Heart right ventricle (tissue), 16 donors: ENCODE measurements around the gene KRTAP4-3. TPM values are rescaled to one million over a fixed set of nuclear protein-coding genes. Genes with fewer than 3 reads are reported as not detected.
"Not testable (repeated sequence)": the region's sequence is repeated elsewhere in the genome, so short reads cannot be mapped to it uniquely, and the experiment has no call there.

Experiments
- ATAC-seq, 8 donors: fragments of 200-7000 bp; cut with Tn5 transposase; one replicate each; pipeline ENCODE4 v1.9.1; 2020; ENCODE audit warnings: mild to moderate bottlenecking in 8 of 8, moderate library complexity in 8 of 8, moderate number of reproducible peaks in 1 of 8
- DNase-seq, 2 donors: peaks; one replicate each; pipeline ENCODE4 v3.0.0-alpha.2; 2020
- H3K27ac ChIP-seq, 10 donors: fragments of 200-600 bp; sonication (generic) in 2 of 10; one replicate each; pipeline versions ENCODE4 v1.5.0 to v1.8.0; 2020 to 2022; ENCODE audit warnings: mild to moderate bottlenecking in 3 of 10
- H3K27me3 ChIP-seq, 7 donors: fragments of 200-600 bp; one replicate each; pipeline ENCODE4 v1.8.0; 2021 to 2022; ENCODE audit warnings: mild to moderate bottlenecking in 2 of 7
- H3K36me3 ChIP-seq, 9 donors: fragments of 200-600 bp; sonication (generic) in 1 of 9; one replicate each; pipeline versions ENCODE4 v1.5.0 to v1.8.0; 2020 to 2022; ENCODE audit warnings: mild to moderate bottlenecking in 2 of 9
- H3K4me1 ChIP-seq, 9 donors: fragments of 200-600 bp; sonication (generic) in 1 of 9; one replicate each; pipeline versions ENCODE4 v1.5.0 to v1.8.0; 2020 to 2022; ENCODE audit warnings: mild to moderate bottlenecking in 4 of 9
- H3K4me3 ChIP-seq, 10 donors: fragments of 200-600 bp; sonication (generic) in 2 of 10; one replicate each; pipeline versions ENCODE4 v1.5.0 to v1.8.0; 2020 to 2022; ENCODE audit warnings: mild to moderate bottlenecking in 7 of 10, moderate library complexity in 2 of 10
- H3K9me3 ChIP-seq, 11 donors: fragments of 200-600 bp in 10 of 11; sonication (generic) in 2 of 11; one replicate each; pipeline versions ENCODE4 v1.5.0 to v1.8.0; 2013 to 2022; ENCODE audit warnings: mild to moderate bottlenecking in 2 of 11, control low read depth in 1 of 11, moderate library complexity in 1 of 11
- CTCF ChIP-seq, 9 donors: fragments of 200-600 bp; sonication (generic) in 2 of 9; IDR thresholded peaks; one replicate each; pipeline versions ENCODE4 v1.5.0 to v1.8.0; 2021 to 2022; ENCODE audit warnings: antibody characterized with exemption in 9 of 9, mild to moderate bottlenecking in 5 of 9, moderate library complexity in 1 of 9
- WGBS, 2 donors: extraction: QIAGEN DNeasy Blood & Tissue Kit; methylation state at CpG; one replicate each; pipeline ENCODE4 v1.1.7; 2013; ENCODE audit warnings: inconsistent platforms in 1 of 2; 5-methylcytosine and 5-hydroxymethylcytosine counted together
- intact Hi-C, 10 donors: fragments of 100-400 bp; cut with DNase I; formaldehyde crosslinking; loops; one replicate each; pipeline versions ENCODE4 v1.11.1 to v1.14.2; 2022
- polyA plus RNA-seq, 2 donors: library from polyadenylated mRNA; stranded (reverse); fragments of 200-250 nt; gene quantifications; one replicate each; pipeline ENCODE4 v1.2.3, GENCODE V29; 2013
- total RNA-seq, 10 donors: library from RNA; stranded (reverse); fragmentation: NEBNext Ultra II Directional in 3 of 10; extraction: Animal tissue kit (Norgen Biotek cat#: 25700) in 3 of 10; gene quantifications; one replicate each; pipeline versions ENCODE4 v1.2.1 to v1.2.4, GENCODE V29; 2021 to 2023
- donor health status: Arrhythmogenic right ventricular cardiomyopathy.
- donor health status: ischemic (EF 13 %, LVEDD 7.1; RV severe dilation, severe dysfunction).
- donor health status: healthy with polysubstance abuse.
- donor health status: DM: no; HTN: yes; CAD: no.
- donor health status: DM: no; HTN: no; CAD: no.
- donor health status: ischemic (EF 25% LVEDD 6.9; RV normal size, moderate dysfunction).
- donor health status: ischemic (EF 25% LVEDD 5.7; RV mildly dilated, moderate dysfunction).
- donor health status: healthy.
- donor health status: DM: yes; HTN: yes; CAD: no.
- donor health status: Ischemic cardiomyopathy.
- donor health status: ischemic (EF 35%, LVEDD 5.7; RV mildly dilated, moderate dysfunction).
- donor health status: nonischemic (EF 11% LVEDD 7.7; RV severe dilation, severe dysfunction).
- donor health status: DM: yes; HTN: yes; CAD: no.
- donor health status: PGD.
- donor health status: ischemic (EF 29% LVEDD 5.4; RV normal size, mild dysfunction).
- donor health status: nonischemic (EF 23%, LVEDD 6.1; RV moderate dilation, normal function).

KRTAP4-3 gene
- total and polyA plus RNA-seq, 12 donors: not detected

GRCh38 chr17:41118721-41119120 is 49.3 kb downstream of the KRTAP4-3 start:
- Histone ChIP-seq H3K27ac (no peak overlapping the region), H3K9me3 (no peaks in the 10 kb centered on the region), H3K4me1 (no peaks in the 10 kb centered on the region), H3K36me3 (no peaks in the 10 kb centered on the region), H3K27me3 (peaks cover 0 to 32% (median 8%) of the 10 kb centered on the region in 7 donors), H3K4me3 (no peak overlapping the region)
- no peak for TF ChIP-seq CTCF (IDR thresholded peaks at IDR 0.05)
- intact Hi-C loops: loop anchor here in 1 of 10 donors (5.0 kb wide), 1 partner anchor 51 kb away; the partner anchor contains the start of gene KRTAP2-4
- DNase-seq: no peak
- no peak for ATAC-seq
- 84 to 87% methylated on average over 4 of the region's 4 CpGs for WGBS, 2 donors

- intact Hi-C loops: loop anchor here in 1 of 10 donors (5.0 kb wide), 1 partner anchor 51 kb away; the partner anchor contains the start of gene KRTAP2-4
- H3K4me3 ChIP-seq, DNase-seq, H3K9me3 ChIP-seq, H3K36me3 ChIP-seq, H3K27ac ChIP-seq, H3K4me1 ChIP-seq, ATAC-seq: not testable (repeated sequence)
- 72 to 77% methylated on average over 10 of the region's 10 CpGs for WGBS, 2 donors
- peaks cover 0 to 32% (median 8%) of the 10 kb centered on the region in 7 donors for H3K27me3 ChIP-seq
These were observed 50.1 kb downstream of the KRTAP4-3 start, which contains the start of gene KRTAP4-11 for GRCh38 chr17:41117846-41118386. TSS of gene KRTAP4-11 (minus strand) at chr17:41118373. CDS start at chr17:41118315, 58 bp downstream.

Other genes with a start within 250 kb of the KRTAP4-3 start
Only the 30 nearest of the 40 such genes appear.
- gene KRTAP1-5, start 141.0 kb downstream of the KRTAP4-3 start, total RNA-seq: not detected
- gene KRTAP1-5, start 141.0 kb downstream of the KRTAP4-3 start, polyA plus RNA-seq: not detected
- not detected for gene KRTAP1-4, start 138.0 kb downstream of the KRTAP4-3 start, total RNA-seq
- not detected for gene KRTAP1-4, start 138.0 kb downstream of the KRTAP4-3 start, polyA plus RNA-seq
- not detected for gene KRTAP1-3, start 133.3 kb downstream of the KRTAP4-3 start, total RNA-seq
- not detected for gene KRTAP1-3, start 133.3 kb downstream of the KRTAP4-3 start, polyA plus RNA-seq
- not detected for gene KRTAP1-1, start 126.8 kb downstream of the KRTAP4-3 start, total RNA-seq
- not detected for gene KRTAP1-1, start 126.8 kb downstream of the KRTAP4-3 start, polyA plus RNA-seq
- not detected for gene KRTAP2-1, start 120.9 kb downstream of the KRTAP4-3 start, total RNA-seq
- not detected for gene KRTAP2-1, start 120.9 kb downstream of the KRTAP4-3 start, polyA plus RNA-seq
- not detected for gene KRTAP2-2, start 113.0 kb downstream of the KRTAP4-3 start, total RNA-seq
- not detected for gene KRTAP2-2, start 113.0 kb downstream of the KRTAP4-3 start, polyA plus RNA-seq
- gene KRTAP2-3, start 108.1 kb downstream of the KRTAP4-3 start, total RNA-seq: not detected
- gene KRTAP2-3, start 108.1 kb downstream of the KRTAP4-3 start, polyA plus RNA-seq: not detected
- gene KRTAP2-4, start 102.3 kb downstream of the KRTAP4-3 start, total RNA-seq: not detected
- gene KRTAP2-4, start 102.3 kb downstream of the KRTAP4-3 start, polyA plus RNA-seq: not detected
- gene KRTAP4-7, start 84.1 kb downstream of the KRTAP4-3 start, total RNA-seq: not detected
- gene KRTAP4-7, start 84.1 kb downstream of the KRTAP4-3 start, polyA plus RNA-seq: not detected
- gene KRTAP4-8, start 70.1 kb downstream of the KRTAP4-3 start, total RNA-seq: not detected
- gene KRTAP4-8, start 70.1 kb downstream of the KRTAP4-3 start, polyA plus RNA-seq: not detected
- not detected for gene KRTAP4-16, start 66.0 kb downstream of the KRTAP4-3 start, total RNA-seq
- gene KRTAP4-16, start 66.0 kb downstream of the KRTAP4-3 start, polyA plus RNA-seq: not detected
- gene KRTAP4-9, start 62.8 kb downstream of the KRTAP4-3 start, total RNA-seq: not detected
- not detected for gene KRTAP4-9, start 62.8 kb downstream of the KRTAP4-3 start, polyA plus RNA-seq
- gene KRTAP4-11, start 49.8 kb downstream of the KRTAP4-3 start, total RNA-seq: not detected
- not detected for gene KRTAP4-11, start 49.8 kb downstream of the KRTAP4-3 start, polyA plus RNA-seq
- not detected for gene KRTAP4-12, start 44.0 kb downstream of the KRTAP4-3 start, total RNA-seq
- gene KRTAP4-12, start 44.0 kb downstream of the KRTAP4-3 start, polyA plus RNA-seq: not detected
- not detected for gene KRTAP4-6, start 27.7 kb downstream of the KRTAP4-3 start, total RNA-seq
- gene KRTAP4-6, start 27.7 kb downstream of the KRTAP4-3 start, polyA plus RNA-seq: not detected
- not detected for gene KRTAP4-5, start 18.4 kb downstream of the KRTAP4-3 start, total RNA-seq
- gene KRTAP4-5, start 18.4 kb downstream of the KRTAP4-3 start, polyA plus RNA-seq: not detected
- gene KRTAP4-4, start 7.5 kb downstream of the KRTAP4-3 start, total RNA-seq: not detected
- gene KRTAP4-4, start 7.5 kb downstream of the KRTAP4-3 start, polyA plus RNA-seq: not detected
- not detected for gene KRTAP4-2, start 10.0 kb upstream of the KRTAP4-3 start, total RNA-seq
- not detected for gene KRTAP4-2, start 10.0 kb upstream of the KRTAP4-3 start, polyA plus RNA-seq
- not detected for gene KRTAP4-1, start 16.7 kb upstream of the KRTAP4-3 start, total RNA-seq
- not detected for gene KRTAP4-1, start 16.7 kb upstream of the KRTAP4-3 start, polyA plus RNA-seq
- not detected for gene KRTAP9-1, start 21.7 kb upstream of the KRTAP4-3 start, total RNA-seq
- not detected for gene KRTAP9-1, start 21.7 kb upstream of the KRTAP4-3 start, polyA plus RNA-seq
- gene KRTAP9-2, start 58.4 kb upstream of the KRTAP4-3 start, total RNA-seq: not detected
- not detected for gene KRTAP9-2, start 58.4 kb upstream of the KRTAP4-3 start, polyA plus RNA-seq
- not detected for gene KRTAP9-3, start 64.2 kb upstream of the KRTAP4-3 start, total RNA-seq
- not detected for gene KRTAP9-3, start 64.2 kb upstream of the KRTAP4-3 start, polyA plus RNA-seq
- not detected for gene KRTAP9-8, start 69.8 kb upstream of the KRTAP4-3 start, total RNA-seq
- gene KRTAP9-8, start 69.8 kb upstream of the KRTAP4-3 start, polyA plus RNA-seq: not detected
- gene KRTAP9-4, start 81.5 kb upstream of the KRTAP4-3 start, total RNA-seq: not detected
- gene KRTAP9-4, start 81.5 kb upstream of the KRTAP4-3 start, polyA plus RNA-seq: not detected
- gene KRTAP9-9, start 87.2 kb upstream of the KRTAP4-3 start, total RNA-seq: not detected
- gene KRTAP9-9, start 87.2 kb upstream of the KRTAP4-3 start, polyA plus RNA-seq: not detected
- gene KRTAP9-6, start 97.2 kb upstream of the KRTAP4-3 start, total RNA-seq: not detected
- not detected for gene KRTAP9-6, start 97.2 kb upstream of the KRTAP4-3 start, polyA plus RNA-seq
- gene KRTAP9-7, start 107.5 kb upstream of the KRTAP4-3 start, total RNA-seq: not detected
- gene KRTAP9-7, start 107.5 kb upstream of the KRTAP4-3 start, polyA plus RNA-seq: not detected
- not detected for gene KRTAP29-1, start 134.6 kb upstream of the KRTAP4-3 start, total RNA-seq
- gene KRTAP29-1, start 134.6 kb upstream of the KRTAP4-3 start, polyA plus RNA-seq: not detected
- gene KRTAP16-1, start 141.1 kb upstream of the KRTAP4-3 start, total RNA-seq: not detected
- not detected for gene KRTAP16-1, start 141.1 kb upstream of the KRTAP4-3 start, polyA plus RNA-seq
- not detected for gene KRTAP17-1, start 147.5 kb upstream of the KRTAP4-3 start, total RNA-seq
- not detected for gene KRTAP17-1, start 147.5 kb upstream of the KRTAP4-3 start, polyA plus RNA-seq